ENCODE results near the gene FAM3A.

DNA sequence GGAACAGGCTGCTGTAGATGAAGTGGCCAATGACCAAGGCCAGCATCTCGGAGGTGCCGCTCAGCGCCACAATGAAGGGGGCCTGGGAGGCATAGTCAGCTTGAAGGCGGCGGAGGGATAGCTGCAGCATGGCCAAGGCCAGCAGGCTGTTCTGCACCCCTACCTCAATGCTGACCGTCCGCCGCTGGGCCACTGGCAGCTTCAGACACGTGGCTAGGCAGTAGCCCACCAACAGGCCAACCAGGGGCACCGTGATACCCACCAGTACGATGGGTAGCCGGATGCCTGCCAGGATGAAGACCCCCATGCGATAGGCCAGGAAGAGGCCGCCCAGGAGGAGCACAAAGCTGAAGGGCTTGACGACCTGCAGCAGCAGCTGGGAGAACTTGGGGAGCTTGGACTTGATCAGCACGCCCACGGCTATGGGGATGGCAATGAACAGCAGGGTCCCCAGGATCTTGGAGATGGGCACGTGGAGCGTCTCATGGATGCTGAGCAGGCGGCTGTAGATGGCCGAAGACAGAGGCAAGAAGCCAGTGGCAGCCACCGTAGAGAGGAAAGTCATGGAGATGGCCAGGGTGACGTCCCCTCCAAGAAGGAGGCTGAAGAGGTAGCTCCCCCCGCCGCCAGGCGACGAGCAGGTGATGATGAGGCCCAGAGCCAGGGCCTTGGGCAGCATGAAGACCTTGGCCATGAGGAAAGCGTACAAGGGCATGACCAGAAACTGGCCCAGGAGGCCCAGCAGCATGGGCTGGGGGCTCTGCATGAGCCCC lies 28.3 kb downstream of the FAM3A start:
- TF ChIP-seq CTCF (conservative IDR thresholded peaks at IDR 0.05; ENCODE audit: low read depth in 2 of 2) = no peak
- TF ChIP-seq NANOG (IDR thresholded peaks at IDR 0.05; ENCODE audit: borderline replicate concordance) = no peak
- TF ChIP-seq CREB1 (CRISPR knock-in tag; IDR thresholded peaks at IDR 0.05; ENCODE audit: low read depth) = no peak
- TF ChIP-seq REST (IDR thresholded peaks at IDR 0.05; ENCODE audit: unreplicated experiment) = no peak
- TF ChIP-seq STAT1 (IDR thresholded peaks at IDR 0.05; ENCODE audit: unreplicated experiment) = no peak
- no peak for TF ChIP-seq EZH2phosphoT487 (IDR thresholded peaks at IDR 0.05; ENCODE audit: unreplicated experiment)
- TF ChIP-seq POLR2AphosphoS5 (IDR thresholded peaks at IDR 0.05; ENCODE audit: low read depth) = no peak
- no peak for TF ChIP-seq EZH2 (IDR thresholded peaks at IDR 0.05; ENCODE audit: low read depth, unreplicated experiment)
- TF ChIP-seq, protein P1, sequence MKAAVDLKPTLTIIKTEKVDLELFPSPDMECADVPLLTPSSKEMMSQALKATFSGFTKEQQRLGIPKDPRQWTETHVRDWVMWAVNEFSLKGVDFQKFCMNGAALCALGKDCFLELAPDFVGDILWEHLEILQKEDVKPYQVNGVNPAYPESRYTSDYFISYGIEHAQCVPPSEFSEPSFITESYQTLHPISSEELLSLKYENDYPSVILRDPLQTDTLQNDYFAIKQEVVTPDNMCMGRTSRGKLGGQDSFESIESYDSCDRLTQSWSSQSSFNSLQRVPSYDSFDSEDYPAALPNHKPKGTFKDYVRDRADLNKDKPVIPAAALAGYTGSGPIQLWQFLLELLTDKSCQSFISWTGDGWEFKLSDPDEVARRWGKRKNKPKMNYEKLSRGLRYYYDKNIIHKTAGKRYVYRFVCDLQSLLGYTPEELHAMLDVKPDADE (IDR thresholded peaks at IDR 0.05) = no peak

Measured in GM23338 (cell line).